ENCODE results near the gene DMRT3. TPM values are rescaled to one million over a fixed set of nuclear protein-coding genes. Genes with fewer than 3 reads are reported as not detected.

The DMRT3 gene
- total RNA-seq, 1 experiment from 2014 or later: not detected

DNA sequence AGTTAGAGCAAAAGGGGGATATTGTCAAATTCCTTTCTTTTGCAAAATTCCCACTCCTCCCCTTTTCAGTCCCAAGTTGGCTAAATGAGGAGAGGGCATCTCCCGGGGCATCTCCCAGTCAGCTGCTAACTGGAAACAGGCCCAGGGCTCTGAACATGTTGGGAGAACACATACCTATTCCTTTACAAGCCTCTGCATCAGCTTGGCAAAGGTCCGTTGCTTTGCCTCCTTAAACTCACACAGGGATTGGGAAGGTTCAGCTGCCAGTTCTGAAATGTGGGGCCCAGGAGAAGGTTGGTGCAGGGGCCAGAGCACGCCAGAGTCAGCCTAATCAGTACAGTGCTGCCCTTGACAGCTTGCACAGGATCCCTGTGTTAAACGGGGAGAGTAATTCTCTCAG is 11.0 kb upstream of the DMRT3 start:
- ATAC-seq: no peak
- peaks cover 86% of the 10 kb centered on the region for H3K27me3 Mint-ChIP-seq (ENCODE audit: low read depth)

DNA sequence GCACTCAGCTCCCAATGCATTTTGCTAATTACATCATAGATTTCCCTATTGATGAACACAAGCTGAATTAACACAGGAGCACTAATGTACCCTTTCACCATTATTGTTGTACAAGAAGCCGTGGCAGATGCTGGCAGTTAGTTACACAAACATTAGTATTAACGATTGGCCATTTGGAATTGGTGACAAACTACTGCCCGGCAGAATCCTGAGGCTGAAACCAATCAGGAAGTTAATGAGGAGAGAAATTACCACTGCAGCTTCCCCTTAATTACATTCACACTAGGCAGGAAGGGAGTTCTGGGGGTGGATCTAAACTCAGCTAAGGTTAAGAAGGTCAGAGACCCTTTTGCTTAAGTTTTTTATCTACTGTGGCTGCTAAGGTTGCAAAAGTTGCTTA is 9.6 kb upstream of the DMRT3 start:
- Mint-ChIP-seq H3K27me3 (ENCODE audit: low read depth) (peaks cover 95% of the 10 kb centered on the region), H3K36me3 (no peaks in the 10 kb centered on the region), H3K9me3 (no peaks in the 10 kb centered on the region), H3K4me1 (peaks cover 44% of the 10 kb centered on the region), H3K4me3 (no peak overlapping the region), H3K27ac (no peak overlapping the region)
- ChIA-PET CTCF (interaction anchor here (0.6 to 3.6 kb wide), 5 partner anchors 8 to 55 kb away, joined by 3 to 17 read pairs (median 4); partner anchors contain the start of gene DMRT3), POLR2A (interaction anchor here (1.3 kb wide), 1 partner anchor 10 kb away, joined by 6 read pairs; the partner anchor contains the start of gene DMRT3)
- DNase-seq (ENCODE audit: low spot score) (no peak), ATAC-seq (no peak)
- TF ChIP-seq, protein P1, sequence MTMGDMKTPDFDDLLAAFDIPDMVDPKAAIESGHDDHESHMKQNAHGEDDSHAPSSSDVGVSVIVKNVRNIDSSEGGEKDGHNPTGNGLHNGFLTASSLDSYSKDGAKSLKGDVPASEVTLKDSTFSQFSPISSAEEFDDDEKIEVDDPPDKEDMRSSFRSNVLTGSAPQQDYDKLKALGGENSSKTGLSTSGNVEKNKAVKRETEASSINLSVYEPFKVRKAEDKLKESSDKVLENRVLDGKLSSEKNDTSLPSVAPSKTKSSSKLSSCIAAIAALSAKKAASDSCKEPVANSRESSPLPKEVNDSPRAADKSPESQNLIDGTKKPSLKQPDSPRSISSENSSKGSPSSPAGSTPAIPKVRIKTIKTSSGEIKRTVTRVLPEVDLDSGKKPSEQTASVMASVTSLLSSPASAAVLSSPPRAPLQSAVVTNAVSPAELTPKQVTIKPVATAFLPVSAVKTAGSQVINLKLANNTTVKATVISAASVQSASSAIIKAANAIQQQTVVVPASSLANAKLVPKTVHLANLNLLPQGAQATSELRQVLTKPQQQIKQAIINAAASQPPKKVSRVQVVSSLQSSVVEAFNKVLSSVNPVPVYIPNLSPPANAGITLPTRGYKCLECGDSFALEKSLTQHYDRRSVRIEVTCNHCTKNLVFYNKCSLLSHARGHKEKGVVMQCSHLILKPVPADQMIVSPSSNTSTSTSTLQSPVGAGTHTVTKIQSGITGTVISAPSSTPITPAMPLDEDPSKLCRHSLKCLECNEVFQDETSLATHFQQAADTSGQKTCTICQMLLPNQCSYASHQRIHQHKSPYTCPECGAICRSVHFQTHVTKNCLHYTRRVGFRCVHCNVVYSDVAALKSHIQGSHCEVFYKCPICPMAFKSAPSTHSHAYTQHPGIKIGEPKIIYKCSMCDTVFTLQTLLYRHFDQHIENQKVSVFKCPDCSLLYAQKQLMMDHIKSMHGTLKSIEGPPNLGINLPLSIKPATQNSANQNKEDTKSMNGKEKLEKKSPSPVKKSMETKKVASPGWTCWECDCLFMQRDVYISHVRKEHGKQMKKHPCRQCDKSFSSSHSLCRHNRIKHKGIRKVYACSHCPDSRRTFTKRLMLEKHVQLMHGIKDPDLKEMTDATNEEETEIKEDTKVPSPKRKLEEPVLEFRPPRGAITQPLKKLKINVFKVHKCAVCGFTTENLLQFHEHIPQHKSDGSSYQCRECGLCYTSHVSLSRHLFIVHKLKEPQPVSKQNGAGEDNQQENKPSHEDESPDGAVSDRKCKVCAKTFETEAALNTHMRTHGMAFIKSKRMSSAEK (CRISPR knock-in tag; IDR thresholded peaks at IDR 0.05; ENCODE audit: borderline replicate concordance): no peak
- no peak for TF ChIP-seq SMAD3 (CRISPR knock-in tag; IDR thresholded peaks at IDR 0.05; ENCODE audit: borderline replicate concordance)
- TF ChIP-seq RELA (CRISPR knock-in tag; IDR thresholded peaks at IDR 0.05; ENCODE audit: borderline replicate concordance): no peak
- no peak for TF ChIP-seq ZNF263 (CRISPR knock-in tag; IDR thresholded peaks at IDR 0.05; ENCODE audit: low read depth)
- no peak for TF ChIP-seq FOXK1 (CRISPR knock-in tag; IDR thresholded peaks at IDR 0.05)
- TF ChIP-seq GTF2I (CRISPR knock-in tag; conservative IDR thresholded peaks at IDR 0.05): no peak
- no peak for TF ChIP-seq ZBTB21 (CRISPR knock-in tag; IDR thresholded peaks at IDR 0.05; ENCODE audit: borderline replicate concordance)

More for the DNA sequence above, 11.0 kb upstream of the DMRT3 start:
- Mint-ChIP-seq H3K4me1 (peaks cover 39% of the 10 kb centered on the region), H3K4me3 (no peak overlapping the region), H3K9me3 (no peaks in the 10 kb centered on the region), H3K27ac (no peak overlapping the region), H3K36me3 (no peaks in the 10 kb centered on the region)
- DNase-seq (ENCODE audit: low spot score): no peak
- CTCF ChIA-PET: interaction anchor here (1.0 to 3.6 kb wide), 5 partner anchors 16 to 72 kb away, joined by 3 to 17 read pairs (median 4); no protein-coding TSS in a partner anchor
- POLR2A ChIA-PET: no interaction called here
- TF ChIP-seq ZNF138 (CRISPR knock-in tag; conservative IDR thresholded peaks at IDR 0.05) (no peak), SOX15 (CRISPR knock-in tag; IDR thresholded peaks at IDR 0.05) (no peak), ETV6 (CRISPR knock-in tag; IDR thresholded peaks at IDR 0.05) (no peak), TP53 (CRISPR knock-in tag; IDR thresholded peaks at IDR 0.05) (no peak)
- TF ChIP-seq, protein P2, sequence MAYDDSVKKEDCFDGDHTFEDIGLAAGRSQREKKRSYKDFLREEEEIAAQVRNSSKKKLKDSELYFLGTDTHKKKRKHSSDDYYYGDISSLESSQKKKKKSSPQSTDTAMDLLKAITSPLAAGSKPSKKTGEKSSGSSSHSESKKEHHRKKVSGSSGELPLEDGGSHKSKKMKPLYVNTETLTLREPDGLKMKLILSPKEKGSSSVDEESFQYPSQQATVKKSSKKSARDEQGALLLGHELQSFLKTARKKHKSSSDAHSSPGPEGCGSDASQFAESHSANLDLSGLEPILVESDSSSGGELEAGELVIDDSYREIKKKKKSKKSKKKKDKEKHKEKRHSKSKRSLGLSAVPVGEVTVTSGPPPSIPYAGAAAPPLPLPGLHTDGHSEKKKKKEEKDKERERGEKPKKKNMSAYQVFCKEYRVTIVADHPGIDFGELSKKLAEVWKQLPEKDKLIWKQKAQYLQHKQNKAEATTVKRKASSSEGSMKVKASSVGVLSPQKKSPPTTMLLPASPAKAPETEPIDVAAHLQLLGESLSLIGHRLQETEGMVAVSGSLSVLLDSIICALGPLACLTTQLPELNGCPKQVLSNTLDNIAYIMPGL (CRISPR knock-in tag; IDR thresholded peaks at IDR 0.05): no peak
- TF ChIP-seq, protein P3, sequence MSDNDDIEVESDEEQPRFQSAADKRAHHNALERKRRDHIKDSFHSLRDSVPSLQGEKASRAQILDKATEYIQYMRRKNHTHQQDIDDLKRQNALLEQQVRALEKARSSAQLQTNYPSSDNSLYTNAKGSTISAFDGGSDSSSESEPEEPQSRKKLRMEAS (CRISPR knock-in tag; IDR thresholded peaks at IDR 0.05): no peak

DNA sequence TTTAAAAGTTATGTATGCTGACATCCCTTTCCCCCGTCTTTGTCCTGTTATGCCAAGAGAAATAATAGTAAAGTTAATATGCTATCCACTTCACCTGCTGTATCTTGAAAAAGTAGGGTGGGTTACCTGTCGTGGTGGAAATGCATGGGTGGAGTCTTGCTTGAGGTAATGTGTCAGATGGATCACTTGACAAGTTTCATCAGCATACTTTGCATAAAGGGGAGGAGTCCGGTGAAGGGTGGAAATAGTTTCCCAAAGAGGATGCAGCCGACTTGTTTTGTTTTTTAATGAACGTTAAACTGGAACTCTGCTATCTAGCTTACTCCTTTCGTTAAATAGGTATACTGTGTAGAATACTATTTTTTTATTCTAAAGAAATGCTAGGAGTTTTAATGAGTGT is 9.0 kb upstream of the DMRT3 start:
- no peak overlapping the region for H3K27ac Mint-ChIP-seq
- no peaks in the 10 kb centered on the region for H3K9me3 Mint-ChIP-seq
- peaks cover 97% of the 10 kb centered on the region for H3K27me3 Mint-ChIP-seq (ENCODE audit: low read depth)
- H3K4me3 Mint-ChIP-seq: peak overlapping the region; percentile 57
- peaks cover 44% of the 10 kb centered on the region for H3K4me1 Mint-ChIP-seq
- ChIA-PET CTCF (interaction anchor here (0.6 to 3.6 kb wide), 6 partner anchors 9 to 74 kb away, joined by 3 to 17 read pairs (median 4); partner anchors contain the start of gene DMRT3), POLR2A (interaction anchor here (0.5 to 1.3 kb wide), 2 partner anchors 10 to 126 kb away, joined by 3 to 6 read pairs; partner anchors contain the start of gene DMRT3)
- no peaks in the 10 kb centered on the region for H3K36me3 Mint-ChIP-seq
- DNase-seq (ENCODE audit: low spot score) (no peak), ATAC-seq (no peak)
- TF ChIP-seq TEAD4 (CRISPR knock-in tag; IDR thresholded peaks at IDR 0.05) (no peak), NR2C2 (CRISPR knock-in tag; IDR thresholded peaks at IDR 0.05) (no peak), ETV6 (CRISPR knock-in tag; IDR thresholded peaks at IDR 0.05) (no peak), ZNF416 (CRISPR knock-in tag; IDR thresholded peaks at IDR 0.05) (no peak), FOXJ3 (CRISPR knock-in tag; IDR thresholded peaks at IDR 0.05; ENCODE audit: borderline replicate concordance) (no peak), IRF2 (CRISPR knock-in tag; IDR thresholded peaks at IDR 0.05; ENCODE audit: borderline replicate concordance, low read depth) (no peak), JUN (CRISPR knock-in tag; IDR thresholded peaks at IDR 0.05) (no peak), RELA (CRISPR knock-in tag; IDR thresholded peaks at IDR 0.05; ENCODE audit: borderline replicate concordance) (no peak), ATF1 (CRISPR knock-in tag; IDR thresholded peaks at IDR 0.05) (no peak), ZBTB21 (CRISPR knock-in tag; IDR thresholded peaks at IDR 0.05; ENCODE audit: borderline replicate concordance) (no peak), SMAD3 (CRISPR knock-in tag; IDR thresholded peaks at IDR 0.05; ENCODE audit: borderline replicate concordance) (no peak), NR3C1 (CRISPR knock-in tag; conservative IDR thresholded peaks at IDR 0.05; ENCODE audit: low read depth) (no peak)
- TF ChIP-seq, protein P4, sequence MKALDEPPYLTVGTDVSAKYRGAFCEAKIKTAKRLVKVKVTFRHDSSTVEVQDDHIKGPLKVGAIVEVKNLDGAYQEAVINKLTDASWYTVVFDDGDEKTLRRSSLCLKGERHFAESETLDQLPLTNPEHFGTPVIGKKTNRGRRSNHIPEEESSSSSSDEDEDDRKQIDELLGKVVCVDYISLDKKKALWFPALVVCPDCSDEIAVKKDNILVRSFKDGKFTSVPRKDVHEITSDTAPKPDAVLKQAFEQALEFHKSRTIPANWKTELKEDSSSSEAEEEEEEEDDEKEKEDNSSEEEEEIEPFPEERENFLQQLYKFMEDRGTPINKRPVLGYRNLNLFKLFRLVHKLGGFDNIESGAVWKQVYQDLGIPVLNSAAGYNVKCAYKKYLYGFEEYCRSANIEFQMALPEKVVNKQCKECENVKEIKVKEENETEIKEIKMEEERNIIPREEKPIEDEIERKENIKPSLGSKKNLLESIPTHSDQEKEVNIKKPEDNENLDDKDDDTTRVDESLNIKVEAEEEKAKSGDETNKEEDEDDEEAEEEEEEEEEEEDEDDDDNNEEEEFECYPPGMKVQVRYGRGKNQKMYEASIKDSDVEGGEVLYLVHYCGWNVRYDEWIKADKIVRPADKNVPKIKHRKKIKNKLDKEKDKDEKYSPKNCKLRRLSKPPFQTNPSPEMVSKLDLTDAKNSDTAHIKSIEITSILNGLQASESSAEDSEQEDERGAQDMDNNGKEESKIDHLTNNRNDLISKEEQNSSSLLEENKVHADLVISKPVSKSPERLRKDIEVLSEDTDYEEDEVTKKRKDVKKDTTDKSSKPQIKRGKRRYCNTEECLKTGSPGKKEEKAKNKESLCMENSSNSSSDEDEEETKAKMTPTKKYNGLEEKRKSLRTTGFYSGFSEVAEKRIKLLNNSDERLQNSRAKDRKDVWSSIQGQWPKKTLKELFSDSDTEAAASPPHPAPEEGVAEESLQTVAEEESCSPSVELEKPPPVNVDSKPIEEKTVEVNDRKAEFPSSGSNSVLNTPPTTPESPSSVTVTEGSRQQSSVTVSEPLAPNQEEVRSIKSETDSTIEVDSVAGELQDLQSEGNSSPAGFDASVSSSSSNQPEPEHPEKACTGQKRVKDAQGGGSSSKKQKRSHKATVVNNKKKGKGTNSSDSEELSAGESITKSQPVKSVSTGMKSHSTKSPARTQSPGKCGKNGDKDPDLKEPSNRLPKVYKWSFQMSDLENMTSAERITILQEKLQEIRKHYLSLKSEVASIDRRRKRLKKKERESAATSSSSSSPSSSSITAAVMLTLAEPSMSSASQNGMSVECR (CRISPR knock-in tag; IDR thresholded peaks at IDR 0.05; ENCODE audit: borderline replicate concordance): no peak
